Spleen (tissue), 11 donors: Measurements from ENCODE around the gene MYADM. TPM values are rescaled to one million over a fixed set of nuclear protein-coding genes. Genes with fewer than 3 reads are reported as not detected.
A peak's percentile ranks its signal among the peaks of the same experiment; 100 is the strongest.

Source experiments
- DNase-seq: peaks from one replicate; pipeline ENCODE4 v3.0.0-alpha.2; 2020
- H3K27ac ChIP-seq, 8 donors: fragments of 200-600 bp; sonication (generic) in 7 of 8; 1 replicate in 4 of 8; 2 replicates in 4 of 8; pipeline versions ENCODE4 v1.5.0 to v1.8.0; 2016 to 2021; ENCODE audit warnings: inconsistent platforms in 4 of 8, mild to moderate bottlenecking in 4 of 8, moderate library complexity in 1 of 8
- H3K27me3 ChIP-seq, 7 donors: fragments of 200-600 bp; sonication (generic) in 6 of 7; replicated peaks in 1 of 7; 1 replicate in 4 of 7; 2 replicates in 3 of 7; pipeline versions ENCODE4 v1.5.0 to v1.8.0; 2016 to 2021; ENCODE audit warnings: inconsistent platforms in 3 of 7, mild to moderate bottlenecking in 1 of 7
- H3K36me3 ChIP-seq, 6 donors: fragments of 200-600 bp; sonication (generic) in 5 of 6; 1 replicate in 4 of 6; 2 replicates in 2 of 6; pipeline versions ENCODE4 v1.5.0 to v1.8.0; 2016 to 2021; ENCODE audit warnings: inconsistent platforms in 2 of 6
- H3K4me1 ChIP-seq, 6 donors: fragments of 200-600 bp; sonication (generic) in 5 of 6; 1 replicate in 3 of 6; 2 replicates in 3 of 6; pipeline versions ENCODE4 v1.5.0 to v1.8.0; 2016 to 2021; ENCODE audit warnings: inconsistent platforms in 3 of 6
- H3K4me3 ChIP-seq, 8 donors: fragments of 200-600 bp; sonication (generic) in 7 of 8; 1 replicate in 4 of 8; 2 replicates in 4 of 8; pipeline versions ENCODE4 v1.5.0 to v1.8.0; 2016 to 2021; ENCODE audit warnings: inconsistent platforms in 4 of 8, mild to moderate bottlenecking in 4 of 8, moderate library complexity in 2 of 8
- H3K9me3 ChIP-seq, 8 donors: fragments of 200-600 bp; sonication (generic) in 7 of 8; 1 replicate in 4 of 8; 2 replicates in 4 of 8; pipeline versions ENCODE4 v1.5.0 to v1.8.0; 2016 to 2021; ENCODE audit warnings: inconsistent platforms in 4 of 8
- CTCF ChIP-seq, 11 experiments: fragments of 200-600 bp in 7 of 11; fragments of 450-650 bp in 4 of 11; sonication (generic) in 4 of 11; IDR thresholded peaks in 8 of 11; conservative IDR thresholded peaks in 3 of 11; 1 replicate in 7 of 11; 2 replicates in 4 of 11; pipeline versions ENCODE4 v1.4.0 to v1.8.0; 2016 to 2021; ENCODE audit warnings: antibody characterized with exemption in 11 of 11, inconsistent platforms in 4 of 11, mild to moderate bottlenecking in 1 of 11
- POLR2A ChIP-seq, 3 donors: fragments of 450-650 bp; IDR thresholded peaks; one replicate each; pipeline ENCODE4 v1.5.1; 2017; ENCODE audit warnings: antibody characterized with exemption in 3 of 3, mild to moderate bottlenecking in 1 of 3
- POLR2AphosphoS5 ChIP-seq, 3 donors: sonication (generic); formaldehyde crosslinking; IDR thresholded peaks; one replicate each; pipeline ENCODE4 v1.5.1; 2017; ENCODE audit warnings: antibody characterized with exemption in 3 of 3
- WGBS, 5 donors: extraction: QIAGEN DNeasy Blood & Tissue Kit in 3 of 5; methylation state at CpG; one replicate each; pipeline versions ENCODE4 v1.1.5 to v1.1.7; 2013 to 2018; 5-methylcytosine and 5-hydroxymethylcytosine counted together
- intact Hi-C: fragments of 100-400 bp; cut with DNase I; formaldehyde crosslinking; loops from one replicate; pipeline ENCODE4 v1.15.0; 2023; ENCODE audit warnings: low total_unique reads
- polyA plus RNA-seq, 3 donors: library from polyadenylated mRNA; stranded (reverse); fragments of 200-250 nt; gene quantifications; one replicate each; pipeline ENCODE4 v1.2.1, GENCODE V29; 2013
- total RNA-seq, 7 donors: library from RNA; depleted of rRNA in 3 of 7; stranded (reverse); fragments of >200 nt in 3 of 7; fragmentation: NEBNext Ultra II Directional in 4 of 7; extraction: Animal tissue kit (Norgen Biotek cat#: 25700) in 4 of 7; gene quantifications; one replicate each; pipeline versions ENCODE4 v1.1.0 to v1.2.1, GENCODE V29; 2016 to 2021
- donor health status: healthy with polysubstance abuse.
- donor health status: DM: no; HTN: no; CAD: no; lungs with moderate emphysema.
- donor health status: DM: no; HTN: no; CAD: no.
- donor health status: Bipolar disorder and iron deficiency.
- donor health status: healthy.
- donor health status: DM: no; HTN: no; CAD: no.
- donor health status: DM: yes; HTN: yes; CAD: no.

MYADM gene
- total and polyA plus RNA-seq, 10 donors: 9.1 to 146 (median 50.8) TPM

- WGBS, 5 donors: 3 to 5% (median 3%) methylated on average over 33 to 48 of the region's 49 CpGs
- Histone ChIP-seq H3K36me3 (no peaks in the 10 kb centered on the region), H3K9me3 (no peaks in the 10 kb centered on the region), H3K27me3 (peaks cover 2 to 91% (median 49%) of the 10 kb centered on the region in 7 donors), H3K4me3 (peak within 1 kb of the TSS in 5 of 8 donors; percentile 19 to 66 (median 33)), H3K27ac (no peak within 1 kb of the TSS), H3K4me1 (peaks cover 17 to 62% (median 34%) of the 10 kb centered on the region in 6 donors)
- TF ChIP-seq CTCF (IDR thresholded peaks at IDR 0.05 in 8 of 11, conservative IDR thresholded peaks at IDR 0.05 in 3 of 11) (peak in 10 of 11 experiments; percentile 25 to 75 (median 58)), POLR2A (IDR thresholded peaks at IDR 0.05) (no peak), POLR2AphosphoS5 (IDR thresholded peaks at IDR 0.05) (peak in 1 of 3 donors; percentile 62)
- DNase-seq: peak; percentile 90
- intact Hi-C loops: no loop called here
Observed at GRCh38 chr19:53881482-53882390, 14.1 kb downstream of the MYADM start, which contains the start of gene PRKCG. PRKCG (plus strand) TSS chr19:53882197; CDS start chr19:53882495, 298 bp downstream.

- Histone ChIP-seq H3K4me3 (peak overlapping the region in 4 of 8 donors; percentile 24 to 66 (median 34)), H3K36me3 (no peaks in the 10 kb centered on the region), H3K9me3 (no peaks in the 10 kb centered on the region), H3K27me3 (peaks cover 2 to 86% (median 49%) of the 10 kb centered on the region in 7 donors), H3K27ac (no peak overlapping the region), H3K4me1 (peaks cover 17 to 54% (median 33%) of the 10 kb centered on the region in 6 donors)
- intact Hi-C loops: no loop called here
- peak in 3 of 11 experiments; percentile 22 to 33 (median 25) for TF ChIP-seq CTCF (IDR thresholded peaks at IDR 0.05 in 8 of 11, conservative IDR thresholded peaks at IDR 0.05 in 3 of 11)
- no peak for TF ChIP-seq POLR2AphosphoS5 (IDR thresholded peaks at IDR 0.05)
- TF ChIP-seq POLR2A (IDR thresholded peaks at IDR 0.05): no peak
- WGBS, 5 donors: 5 to 7% (median 6%) methylated on average over 11 to 18 of the region's 18 CpGs
- DNase-seq: no peak
Observed at GRCh38 chr19:53882391-53883050, 14.8 kb downstream of the MYADM start.

GRCh38 chr19:53883231-53883661, 15.6 kb downstream of the MYADM start:
- H3K27me3 ChIP-seq: peaks cover 2 to 83% (median 49%) of the 10 kb centered on the region in 7 donors

More at GRCh38 chr19:53883231-53883661, 15.6 kb downstream of the MYADM start:
- WGBS, 5 donors: 0 to 3% (median 2%) methylated on average over 12 to 19 of the region's 19 CpGs
- Histone ChIP-seq H3K4me3 (no peak overlapping the region), H3K36me3 (no peaks in the 10 kb centered on the region), H3K4me1 (peaks cover 17 to 47% (median 32%) of the 10 kb centered on the region in 6 donors), H3K9me3 (no peaks in the 10 kb centered on the region), H3K27ac (no peak overlapping the region)
- TF ChIP-seq POLR2A (IDR thresholded peaks at IDR 0.05) (no peak), POLR2AphosphoS5 (IDR thresholded peaks at IDR 0.05) (no peak), CTCF (IDR thresholded peaks at IDR 0.05 in 8 of 11, conservative IDR thresholded peaks at IDR 0.05 in 3 of 11) (no peak)
- DNase-seq: no peak
- intact Hi-C loops: no loop called here
